ENCODE data around the gene MISP. TPM values are rescaled to one million over a fixed set of nuclear protein-coding genes. Genes with fewer than 3 reads are reported as not detected.

The MISP gene
- polyA plus RNA-seq, 2 of the 4 experiments (the other 2 are of a cell fraction) = 46.5 to 62.7 TPM

DNA sequence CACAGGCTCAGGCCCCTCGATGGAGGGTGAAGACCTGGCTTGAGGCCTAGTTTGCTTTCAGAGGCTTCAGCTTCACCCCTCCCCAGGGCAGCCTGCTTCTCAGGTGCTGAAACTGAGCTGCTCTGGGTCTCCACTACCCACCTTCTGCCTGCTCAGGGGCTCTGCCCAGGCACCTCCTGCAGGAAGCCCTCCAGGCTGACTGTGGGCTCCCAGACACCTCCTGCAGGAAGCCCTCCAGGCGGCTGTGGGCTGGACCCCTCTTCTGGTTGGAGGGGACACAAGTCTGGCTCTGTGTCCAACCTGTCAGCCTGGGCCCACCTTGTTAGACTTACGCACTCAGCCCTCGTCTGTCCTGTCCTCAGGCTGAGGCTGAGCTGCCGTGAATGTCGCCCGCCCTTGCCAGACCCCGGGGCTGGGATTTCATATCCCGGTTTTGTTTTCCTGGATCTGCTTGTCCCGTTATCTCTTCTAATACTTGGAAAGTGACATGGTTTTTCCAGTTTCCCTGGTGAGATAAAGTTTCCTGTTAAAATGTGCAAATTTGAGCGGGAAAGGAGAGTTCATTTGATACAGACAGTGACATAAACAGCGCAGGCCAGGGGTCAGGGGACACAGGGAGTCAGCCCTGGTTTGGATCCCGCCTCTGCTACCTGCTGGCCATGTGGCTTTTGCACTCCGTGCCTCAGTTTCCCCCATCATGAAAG lies 20.8 kb upstream of the MISP start:
- DNase-seq (ENCODE audit: low read depth in 1 of 2, low spot score in 1 of 2) = no peak
- FAIRE-seq = no peak
- ChIA-PET POLR2A (interaction anchor here (0.7 kb wide), 1 partner anchor 24 kb away, joined by 8 read pairs; no protein-coding TSS in a partner anchor), CTCF (interaction anchor here (0.9 to 1.4 kb wide), 5 partner anchors 31 to 142 kb away, joined by 3 read pairs; no protein-coding TSS in a partner anchor)
- H3K9me3 ChIP-seq = no peaks in the 10 kb centered on the region
- H3K4me3 ChIP-seq = no peak overlapping the region
- H3K4me2 ChIP-seq = no peak overlapping the region
- no peak for TF ChIP-seq NPAS2 (CRISPR knock-in tag; IDR thresholded peaks at IDR 0.05; ENCODE audit: borderline replicate concordance)
- peak; percentile 76 for TF ChIP-seq ZFP36 (IDR thresholded peaks at IDR 0.05; ENCODE audit: borderline replicate concordance, partially characterized antibody)
- H3K4me1 ChIP-seq = 0 out of 3 replicates have a peak, but pooled peaks cover 4% of the 10 kb centered on the region
- H3K27ac ChIP-seq = no peak overlapping the region
- 86% methylated on average over 13 of the region's 14 CpGs for WGBS (ENCODE audit: missing lambda C conversion rate)
- 0 out of 6 replicates have a peak, but pooled peaks of 1 of the 2 experiments have one; percentile 17 for ATAC-seq

DNA sequence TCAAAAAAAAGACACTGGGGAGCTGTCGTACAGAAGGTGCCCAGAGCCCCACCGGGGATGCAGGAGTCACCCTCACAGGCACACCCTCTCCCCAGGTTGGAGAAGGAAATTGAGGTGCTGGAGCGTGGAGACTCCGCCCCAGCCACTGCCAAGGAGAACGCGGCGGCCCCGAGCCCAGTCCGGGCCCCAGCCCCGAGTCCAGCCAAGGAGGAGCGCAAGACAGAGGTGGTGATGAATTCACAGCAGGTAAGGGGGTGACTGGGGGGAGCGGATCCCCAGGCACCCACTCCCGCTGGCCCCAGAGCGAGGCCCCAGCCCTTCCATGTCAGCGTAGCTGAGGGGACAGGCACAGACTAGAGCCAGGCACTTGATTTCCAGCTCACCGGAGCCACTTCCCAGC lies 19.9 kb upstream of the MISP start:
- ATAC-seq (no peak), FAIRE-seq (no peak), DNase-seq (ENCODE audit: low read depth in 1 of 2, low spot score in 1 of 2) (no peak)
- ChIA-PET POLR2A (no interaction called here), CTCF (interaction anchor here (0.9 to 1.5 kb wide), 4 partner anchors 10 to 142 kb away, joined by 3 to 6 read pairs (median 3); no protein-coding TSS in a partner anchor)
- Histone ChIP-seq H3K4me2 (no peak overlapping the region), H3K9me3 (no peaks in the 10 kb centered on the region), H3K4me3 (no peak overlapping the region), H3K27ac (no peak overlapping the region), H3K4me1 (0 out of 3 replicates have a peak, but pooled peaks cover 4% of the 10 kb centered on the region)
- 88% methylated on average over 11 of the region's 16 CpGs for WGBS (ENCODE audit: missing lambda C conversion rate)
- no peak for TF ChIP-seq EHMT2 (IDR thresholded peaks at IDR 0.05; ENCODE audit: low read depth)
- no peak for TF ChIP-seq FOSB (CRISPR knock-in tag; IDR thresholded peaks at IDR 0.05)
- TF ChIP-seq, protein P1, sequence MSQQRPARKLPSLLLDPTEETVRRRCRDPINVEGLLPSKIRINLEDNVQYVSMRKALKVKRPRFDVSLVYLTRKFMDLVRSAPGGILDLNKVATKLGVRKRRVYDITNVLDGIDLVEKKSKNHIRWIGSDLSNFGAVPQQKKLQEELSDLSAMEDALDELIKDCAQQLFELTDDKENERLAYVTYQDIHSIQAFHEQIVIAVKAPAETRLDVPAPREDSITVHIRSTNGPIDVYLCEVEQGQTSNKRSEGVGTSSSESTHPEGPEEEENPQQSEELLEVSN (IDR thresholded peaks at IDR 0.05; ENCODE audit: borderline replicate concordance, low read depth) = no peak
- TF ChIP-seq HOXB5 (CRISPR knock-in tag; IDR thresholded peaks at IDR 0.05) = no peak
- no peak for TF ChIP-seq HOXB13 (CRISPR knock-in tag; IDR thresholded peaks at IDR 0.05; ENCODE audit: low read depth)

DNA sequence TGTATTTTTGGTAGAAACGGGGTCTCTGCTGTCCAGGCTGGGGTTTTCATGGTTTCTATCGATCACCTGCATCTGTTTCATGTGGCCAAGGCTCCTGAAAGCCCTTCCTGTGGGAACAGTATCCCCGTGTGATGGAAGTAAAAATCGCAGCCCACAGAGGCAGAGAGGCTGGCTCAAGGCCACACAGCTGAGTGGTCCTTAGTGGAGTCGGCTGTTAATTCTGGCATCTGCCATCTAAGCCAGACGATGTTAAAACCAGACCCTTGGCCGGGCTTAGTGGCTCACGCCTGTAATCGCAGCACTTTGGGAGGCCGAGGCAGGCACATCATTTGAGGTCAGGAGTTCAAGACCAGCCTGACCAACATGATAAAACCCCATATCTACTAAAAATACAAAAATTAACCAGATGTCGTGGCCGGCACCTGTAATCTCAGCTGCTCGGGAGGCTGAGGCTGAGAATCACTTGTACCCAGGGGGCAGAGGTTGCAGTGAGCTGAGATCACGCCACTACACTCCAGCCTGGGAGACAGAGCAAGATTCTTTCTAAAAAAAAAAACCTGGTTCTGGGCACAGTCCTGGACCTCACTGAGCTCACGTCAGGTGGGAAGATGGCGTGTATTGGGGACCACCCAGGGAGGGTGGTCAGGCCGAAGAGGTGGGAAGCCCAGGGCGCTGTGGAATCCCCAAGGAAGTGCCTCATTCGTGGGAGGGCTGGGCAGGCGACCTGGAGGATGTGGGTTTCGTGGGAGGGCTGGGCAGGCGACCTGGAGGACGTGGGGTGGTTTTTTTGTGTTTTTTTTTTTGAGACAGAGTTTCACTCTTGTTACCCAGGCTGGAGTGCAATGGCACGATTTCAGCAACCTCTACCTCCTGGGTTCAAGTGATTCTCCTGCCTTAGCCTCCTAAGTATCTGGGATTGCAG lies 18.5 kb upstream of the MISP start:
- no peak overlapping the region; a peak in 1 of 6 replicates for H3K27ac ChIP-seq
- H3K4me1 ChIP-seq = 0 out of 3 replicates have a peak, but pooled peaks cover 4% of the 10 kb centered on the region
- ATAC-seq (no peak), DNase-seq (ENCODE audit: low read depth in 1 of 2, low spot score in 1 of 2) (no peak), FAIRE-seq (no peak)
- H3K4me2 ChIP-seq = no peak overlapping the region
- 85% methylated on average over 23 of the region's 24 CpGs for WGBS (ENCODE audit: missing lambda C conversion rate)
- POLR2A ChIA-PET = no interaction called here
- TF ChIP-seq TP53 (CRISPR knock-in tag; IDR thresholded peaks at IDR 0.05) = no peak
- TF ChIP-seq CBX8 (IDR thresholded peaks at IDR 0.05) = no peak
- no peak for TF ChIP-seq CEBPB (IDR thresholded peaks at IDR 0.05)
- TF ChIP-seq FOXS1 (CRISPR knock-in tag; IDR thresholded peaks at IDR 0.05) = no peak
- TF ChIP-seq FOSL2 (IDR thresholded peaks at IDR 0.05) = no peak
- no peak for TF ChIP-seq FOSL2 (CRISPR knock-in tag; IDR thresholded peaks at IDR 0.05)
- no peak for TF ChIP-seq ZFP36 (IDR thresholded peaks at IDR 0.05; ENCODE audit: borderline replicate concordance, partially characterized antibody)
- no peak for TF ChIP-seq PHF8 (IDR thresholded peaks at IDR 0.05; ENCODE audit: borderline replicate concordance, low read depth)
- TF ChIP-seq ZC3H11A (IDR thresholded peaks at IDR 0.05) = no peak
- TF ChIP-seq TFCP2L1 (CRISPR knock-in tag; IDR thresholded peaks at IDR 0.05) = no peak
- TF ChIP-seq POLR2AphosphoS2 (conservative IDR thresholded peaks at IDR 0.05; ENCODE audit: low read length) = no peak
- TF ChIP-seq, protein P2, sequence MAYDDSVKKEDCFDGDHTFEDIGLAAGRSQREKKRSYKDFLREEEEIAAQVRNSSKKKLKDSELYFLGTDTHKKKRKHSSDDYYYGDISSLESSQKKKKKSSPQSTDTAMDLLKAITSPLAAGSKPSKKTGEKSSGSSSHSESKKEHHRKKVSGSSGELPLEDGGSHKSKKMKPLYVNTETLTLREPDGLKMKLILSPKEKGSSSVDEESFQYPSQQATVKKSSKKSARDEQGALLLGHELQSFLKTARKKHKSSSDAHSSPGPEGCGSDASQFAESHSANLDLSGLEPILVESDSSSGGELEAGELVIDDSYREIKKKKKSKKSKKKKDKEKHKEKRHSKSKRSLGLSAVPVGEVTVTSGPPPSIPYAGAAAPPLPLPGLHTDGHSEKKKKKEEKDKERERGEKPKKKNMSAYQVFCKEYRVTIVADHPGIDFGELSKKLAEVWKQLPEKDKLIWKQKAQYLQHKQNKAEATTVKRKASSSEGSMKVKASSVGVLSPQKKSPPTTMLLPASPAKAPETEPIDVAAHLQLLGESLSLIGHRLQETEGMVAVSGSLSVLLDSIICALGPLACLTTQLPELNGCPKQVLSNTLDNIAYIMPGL (CRISPR knock-in tag; IDR thresholded peaks at IDR 0.05; ENCODE audit: borderline replicate concordance) = no peak
- no peak for TF ChIP-seq NPAS2 (CRISPR knock-in tag; IDR thresholded peaks at IDR 0.05; ENCODE audit: borderline replicate concordance)
- no peak for TF ChIP-seq RCOR1 (IDR thresholded peaks at IDR 0.05; ENCODE audit: low read depth, low read length)
- CTCF ChIA-PET = interaction anchor here (0.7 to 2.4 kb wide), 8 partner anchors 8 to 149 kb away, joined by 3 to 12 read pairs (median 4); partner anchors contain the start of gene PALM
- H3K9me3 ChIP-seq = no peaks in the 10 kb centered on the region
- no peak overlapping the region for H3K4me3 ChIP-seq
